ENCODE results near the gene UBQLN2.

- TF ChIP-seq TAF1 (IDR thresholded peaks at IDR 0.05; ENCODE audit: low read depth, low read length) (no peak), POLR2A (IDR thresholded peaks at IDR 0.05; ENCODE audit: low read depth, low read length) (no peak), PAX5 (IDR thresholded peaks at IDR 0.05; ENCODE audit: insufficient read depth, low read length, severe bottlenecking) (no peak), POLR2AphosphoS5 (IDR thresholded peaks at IDR 0.05; ENCODE audit: low read depth, low read length) (no peak), SPI1 (IDR thresholded peaks at IDR 0.05; ENCODE audit: low read depth, low read length) (no peak), POU2F2 (IDR thresholded peaks at IDR 0.05; ENCODE audit: low read depth, low read length) (no peak)
These were observed 8.6 kb upstream of the UBQLN2 start for GRCh38 chrX:56554870-56555269.

Data from GM12891 (cell line).